ENCODE results near the gene HDGF.

- TF ChIP-seq CEBPB (IDR thresholded peaks at IDR 0.05; ENCODE audit: low read depth, low read length) (no peak), CTCF (IDR thresholded peaks at IDR 0.05; ENCODE audit: control extremely low read depth in 1 of 3, insufficient read depth in 1 of 3, low read depth in 1 of 3, low read length in 3 of 3) (no peak), YY1 (IDR thresholded peaks at IDR 0.05; ENCODE audit: low read depth, low read length) (no peak), POLR2AphosphoS5 (IDR thresholded peaks at IDR 0.05; ENCODE audit: low read depth, low read length) (no peak)
Measured at GRCh38 chr1:156749419-156750118, 1.9 kb downstream of the HDGF start.

Measured in H1 (cell line).